Measurements from ENCODE around the gene RIPOR2.
"Not testable (repeated sequence)": the region's sequence is repeated elsewhere in the genome, so short reads cannot be mapped to it uniquely, and the experiment has no call there.

Gene RIPOR2

GRCh38 chr6:24953726-24954125, 18.0 kb upstream of the RIPOR2 start:
- no peak for DNase-seq

GRCh38 chr6:24951811-24952299, 16.1 kb upstream of the RIPOR2 start:
- peak; percentile 52 for DNase-seq

GRCh38 chr6:24950218-24950941, 14.6 kb upstream of the RIPOR2 start:
- no peak for DNase-seq

- DNase-seq = peak; percentile 44
These were observed 13.3 kb upstream of the RIPOR2 start for GRCh38 chr6:24949020-24949569.

GRCh38 chr6:24948261-24948660, 12.5 kb upstream of the RIPOR2 start:
- not testable (repeated sequence) for DNase-seq

- no peak for DNase-seq
These were observed 11.9 kb upstream of the RIPOR2 start for GRCh38 chr6:24947636-24948035.

- DNase-seq = no peak
These were observed 9.3 kb upstream of the RIPOR2 start for GRCh38 chr6:24945054-24945453.

- no peak for DNase-seq
These were observed 8.0 kb upstream of the RIPOR2 start for GRCh38 chr6:24943774-24944173.

- DNase-seq = no peak
These were observed 4.7 kb upstream of the RIPOR2 start for GRCh38 chr6:24940311-24940917.

GRCh38 chr6:24936641-24937317, 1.0 kb upstream of the RIPOR2 start:
- DNase-seq = peak; percentile 92

- peak; percentile 74 for DNase-seq
These were observed 1.8 kb downstream of the RIPOR2 start for GRCh38 chr6:24933868-24934401.

GRCh38 chr6:24933266-24933665, 2.5 kb downstream of the RIPOR2 start:
- no peak for DNase-seq

- peak; percentile 65 for DNase-seq
These were observed 2.9 kb downstream of the RIPOR2 start for GRCh38 chr6:24932832-24933231.

GRCh38 chr6:24931718-24932691, 3.8 kb downstream of the RIPOR2 start:
- peak; percentile 66 for DNase-seq

- no peak for DNase-seq
These were observed 4.5 kb downstream of the RIPOR2 start for GRCh38 chr6:24931296-24931695.

- DNase-seq = no peak
These were observed 5.3 kb downstream of the RIPOR2 start for GRCh38 chr6:24930431-24930871.

GRCh38 chr6:24929242-24929641, 6.5 kb downstream of the RIPOR2 start:
- DNase-seq = peak; percentile 65

- DNase-seq = peak; percentile 68
These were observed 7.6 kb downstream of the RIPOR2 start for GRCh38 chr6:24927985-24928745.

GRCh38 chr6:24927277-24927955, 8.3 kb downstream of the RIPOR2 start:
- DNase-seq = peak; percentile 54

- DNase-seq = not testable (repeated sequence)
These were observed 9.1 kb downstream of the RIPOR2 start for GRCh38 chr6:24926647-24927046.

- no peak for DNase-seq
These were observed 9.6 kb downstream of the RIPOR2 start for GRCh38 chr6:24926192-24926591.
